IMR-90 (cell line): ENCODE results near the gene LHFPL6. TPM values are rescaled to one million over a fixed set of nuclear protein-coding genes. Genes with fewer than 3 reads are reported as not detected.
A peak's percentile ranks its signal among the peaks of the same experiment; 100 is the strongest.

Source experiments
- ATAC-seq: fragments of 200-7000 bp; cut with Tn5 transposase; 2 replicates; pipeline ENCODE4 v1.9.1; 2020; ENCODE audit warnings: low read depth, mild to moderate bottlenecking, moderate library complexity
- BruUV-seq: library from RNA; stranded (reverse); fragments of 400-500 nt; replicated peaks from 2 replicates; lab custom pipeline; 2021; lab: Mats Ljungman, UMichigan
- CTCF ChIA-PET: fragments of 300-600 bp; formaldehyde crosslinking; extraction: SDS; loops from one replicate; lab custom pipeline; 2021; ENCODE audit warnings: antibody characterized with exemption; lab: Yijun Ruan, JAX
- POLR2A ChIA-PET: fragments of 300-600 bp; sonication (Branson Sonifier 250); formaldehyde crosslinking; loops from one replicate; lab custom pipeline; 2022; ENCODE audit warnings: antibody characterized with exemption; ENCODE audit not compliant: unreplicated experiment; lab: Charles Lee
- DNase-seq: peaks from one replicate; pipeline ENCODE4 v3.0.0; 2013
- H2AFZ ChIP-seq: replicated peaks from 2 replicates; pipeline ENCODE3; 2013; ENCODE audit warnings: low read length, mild to moderate bottlenecking; ENCODE audit not compliant: poor library complexity
- H2AK5ac ChIP-seq: 2 replicates; pipeline ENCODE4 v1.6.1; 2013; ENCODE audit warnings: low read depth, low read length, inconsistent platforms
- H2AK9ac ChIP-seq: replicated peaks from 2 replicates; pipeline ENCODE3; 2013; ENCODE audit warnings: mild to moderate bottlenecking, low read depth, low read length, moderate library complexity; ENCODE audit not compliant: poor library complexity
- H2BK120ac ChIP-seq: 2 replicates; pipeline ENCODE4 v1.6.1; 2013; ENCODE audit warnings: low read depth, low read length, inconsistent platforms
- H2BK15ac ChIP-seq: 3 replicates; pipeline ENCODE4 v1.6.1; 2013; ENCODE audit warnings: low read depth, low read length, inconsistent platforms
- H2BK20ac ChIP-seq: 2 replicates; pipeline ENCODE4 v1.6.1; 2013; ENCODE audit warnings: low read depth, mild to moderate bottlenecking, inconsistent platforms, low read length, moderate library complexity
- H2BK5ac ChIP-seq: 2 replicates; pipeline ENCODE4 v1.6.1; 2013; ENCODE audit warnings: mild to moderate bottlenecking, low read depth, low read length, inconsistent platforms; ENCODE audit not compliant: poor library complexity, severe bottlenecking
- H3K14ac ChIP-seq: replicated peaks from 2 replicates; pipeline ENCODE4 v1.6.1; 2013; ENCODE audit warnings: low read depth, low read length, inconsistent platforms
- H3K18ac ChIP-seq: 2 replicates; pipeline ENCODE4 v1.6.1; 2013; ENCODE audit warnings: low read depth, low read length, control low read depth
- H3K23ac ChIP-seq: 2 replicates; pipeline ENCODE4 v1.6.1; 2013; ENCODE audit warnings: low read depth, low read length, inconsistent platforms
- H3K27ac ChIP-seq: 2 replicates; pipeline ENCODE4 v1.5.1; 2013; ENCODE audit warnings: mild to moderate bottlenecking, control low read depth, low read length; ENCODE audit not compliant: insufficient read depth
- H3K27me3 ChIP-seq: 2 replicates; pipeline ENCODE4 v1.6.1; 2013; ENCODE audit warnings: low read length; ENCODE audit not compliant: control insufficient read depth, insufficient read depth
- H3K36me3 ChIP-seq: 2 replicates; pipeline ENCODE4 v1.6.1; 2013; ENCODE audit warnings: low read length, mixed read lengths; ENCODE audit not compliant: control insufficient read depth, insufficient read depth
- H3K4ac ChIP-seq: 2 replicates; pipeline ENCODE4 v1.6.1; 2013; ENCODE audit warnings: low read depth, low read length, inconsistent platforms
- H3K4me1 ChIP-seq: 2 replicates; pipeline ENCODE4 v1.6.1; 2013; ENCODE audit warnings: low read length, mixed read lengths; ENCODE audit not compliant: control insufficient read depth, insufficient read depth
- H3K4me2 ChIP-seq: 2 replicates; pipeline ENCODE4 v1.6.1; 2013; ENCODE audit warnings: low read depth, mild to moderate bottlenecking, control low read depth, low read length, moderate library complexity
- H3K4me3 ChIP-seq: 2 replicates; pipeline ENCODE4 v1.5.1; 2013; ENCODE audit warnings: low read depth, mild to moderate bottlenecking, control low read depth, low read length, moderate library complexity; ENCODE audit not compliant: insufficient read depth
- H3K56ac ChIP-seq: 2 replicates; pipeline ENCODE4 v1.6.1; 2013; ENCODE audit warnings: low read length, inconsistent platforms; ENCODE audit not compliant: insufficient read depth; ENCODE audit errors: extremely low read depth
- H3K79me1 ChIP-seq, 2 experiments: 2 replicates each; pipeline ENCODE4 v1.6.1; 2013; ENCODE audit warnings: low read length in 2 of 2, inconsistent platforms in 1 of 2, low read depth in 1 of 2
- H3K9ac ChIP-seq: 2 replicates; pipeline ENCODE4 v1.6.1; 2013; ENCODE audit warnings: low read depth, low read length, control low read depth
- H3K9me1 ChIP-seq: 2 replicates; pipeline ENCODE4 v1.6.1; 2013; ENCODE audit warnings: low read length, inconsistent platforms; ENCODE audit not compliant: insufficient read depth
- H3K9me3 ChIP-seq: 2 replicates; pipeline ENCODE4 v1.6.1; 2013; ENCODE audit warnings: low read length; ENCODE audit not compliant: control insufficient read depth, insufficient read depth
- H4K20me1 ChIP-seq: 2 replicates; pipeline ENCODE4 v1.6.1; 2013; ENCODE audit warnings: low read length, inconsistent platforms; ENCODE audit not compliant: insufficient read depth
- H4K5ac ChIP-seq: 2 replicates; pipeline ENCODE4 v1.6.1; 2013; ENCODE audit warnings: mild to moderate bottlenecking, low read depth, low read length, control low read depth
- H4K8ac ChIP-seq, 2 experiments: 2 replicates each; pipeline ENCODE4 v1.6.1; 2013; ENCODE audit warnings: low read depth in 2 of 2, low read length in 2 of 2, control low read depth in 1 of 2, inconsistent platforms in 1 of 2
- H4K91ac ChIP-seq: 2 replicates; pipeline ENCODE4 v1.6.1; 2013; ENCODE audit warnings: low read depth, low read length, inconsistent platforms; ENCODE audit not compliant: insufficient read depth
- MAFK ChIP-seq: IDR thresholded peaks from 2 replicates; pipeline ENCODE4 v1.6.1; 2012; ENCODE audit warnings: low read depth, low read length, improper control_type of control experiment
- NFE2L2 ChIP-seq: fragments of 150-350 bp; IDR thresholded peaks from 2 replicates; pipeline ENCODE4 v1.6.1; 2016; ENCODE audit warnings: low read depth, mild to moderate bottlenecking, low read length
- RFX5 ChIP-seq: IDR thresholded peaks from 2 replicates; pipeline ENCODE4 v1.8.0; 2012; ENCODE audit warnings: low read depth, mild to moderate bottlenecking, low read length, moderate library complexity
- WGBS, 2 experiments: methylation state at CpG; one replicate each; pipeline versions ENCODE4 v1.1.5 to v1.1.7; 2013; ENCODE audit warnings: missing lambda C conversion rate in 2 of 2; ENCODE audit not compliant: insufficient read length in 1 of 2; ENCODE audit errors: extremely low coverage in 2 of 2; 5-methylcytosine and 5-hydroxymethylcytosine counted together
- dilution Hi-C: fragments of 300-500 bp; cut with HindIII; formaldehyde crosslinking; loops from one replicate; pipeline ENCODE4 v1.14.3; 2018; ENCODE audit warnings: low sequenced_read_pairs; ENCODE audit not compliant: unreplicated experiment
- in situ Hi-C: fragments of 300-500 bp; cut with MboI; formaldehyde crosslinking; loops from 3 replicates; pipeline ENCODE4 v1.14.3; 2019; ENCODE audit warnings: low sequenced_read_pairs, inconsistent platforms, mixed read lengths
- intact Hi-C: fragments of 100-400 bp; cut with micrococcal nuclease; formaldehyde crosslinking; loops from 2 replicates; pipeline ENCODE4 v1.10.0; 2022
- polyA plus RNA-seq, 3 experiments: library from polyadenylated mRNA; depleted of rRNA; stranded (reverse); fragments of >200 nt; gene quantifications; 2 replicates each; pipeline ENCODE4 v1.2.3, GENCODE V29; 2012; ENCODE audit warnings: low replicate concordance in 1 of 3
- total RNA-seq: library from RNA; depleted of rRNA; stranded (reverse); fragments of >200 nt; gene quantifications from 2 replicates; pipeline ENCODE4 v1.2.3, GENCODE V29; 2012
- TF ChIP-seq, protein P1 (sequence below): fragments of 150-350 bp; IDR thresholded peaks from 2 replicates; pipeline ENCODE4 v1.6.1; 2016; ENCODE audit warnings: low read depth, mild to moderate bottlenecking, low read length, moderate library complexity, borderline replicate concordance

The LHFPL6 gene
- total and polyA plus RNA-seq, 2 of the 4 experiments (the other 2 are of a cell fraction): 24.7 to 36.1 TPM

GRCh38 chr13:39501702-39502324 lies 101.2 kb downstream of the LHFPL6 start:
- no peak overlapping the region for H2AK9ac ChIP-seq
- no peak for TF ChIP-seq NFE2L2
- TF ChIP-seq, protein P1, sequence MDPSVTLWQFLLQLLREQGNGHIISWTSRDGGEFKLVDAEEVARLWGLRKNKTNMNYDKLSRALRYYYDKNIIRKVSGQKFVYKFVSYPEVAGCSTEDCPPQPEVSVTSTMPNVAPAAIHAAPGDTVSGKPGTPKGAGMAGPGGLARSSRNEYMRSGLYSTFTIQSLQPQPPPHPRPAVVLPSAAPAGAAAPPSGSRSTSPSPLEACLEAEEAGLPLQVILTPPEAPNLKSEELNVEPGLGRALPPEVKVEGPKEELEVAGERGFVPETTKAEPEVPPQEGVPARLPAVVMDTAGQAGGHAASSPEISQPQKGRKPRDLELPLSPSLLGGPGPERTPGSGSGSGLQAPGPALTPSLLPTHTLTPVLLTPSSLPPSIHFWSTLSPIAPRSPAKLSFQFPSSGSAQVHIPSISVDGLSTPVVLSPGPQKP: no peak
- no peak for TF ChIP-seq RFX5
- TF ChIP-seq MAFK: no peak
- no peak overlapping the region for H2AFZ ChIP-seq
- in situ Hi-C loops: no loop called here
- no peak overlapping the region for H3K9ac ChIP-seq
- H3K27me3 ChIP-seq: no peaks in the 10 kb centered on the region
- DNase-seq (no peak), ATAC-seq (no peak)
- H3K27ac ChIP-seq: no peak overlapping the region
- peak overlapping the region; percentile 5; the same call in 1 of the 2 replicates for H3K14ac ChIP-seq
- H3K4me3 ChIP-seq: no peak overlapping the region
- H2BK20ac ChIP-seq: no peak overlapping the region
- H3K9me1 ChIP-seq: peaks cover 16% of the 10 kb centered on the region
- ChIA-PET CTCF (no interaction called here), POLR2A (no interaction called here)
- no peak overlapping the region for H4K5ac ChIP-seq
- H4K20me1 ChIP-seq: no peaks in the 10 kb centered on the region
- H4K91ac ChIP-seq: no peak overlapping the region
- no peak overlapping the region for H2AK5ac ChIP-seq
- WGBS, 2 experiments: 100% methylated on average over 2 of the region's 3 CpGs; no CpG with 5 or more reads in 1 of the 2 experiments
- no peak overlapping the region for H2BK5ac ChIP-seq
- dilution Hi-C loops: no loop called here
- no peak overlapping the region; the same call in 1 of the 2 replicates for H3K4ac ChIP-seq
- peak overlapping the region; percentile 40; the same call in 1 of the 2 replicates for H3K18ac ChIP-seq
- no peak overlapping the region for H4K8ac ChIP-seq
- no TSS peak for BruUV-seq
- no peak overlapping the region for H2BK120ac ChIP-seq
- no peaks in the 10 kb centered on the region for H3K36me3 ChIP-seq
- no peaks in the 10 kb centered on the region for H3K9me3 ChIP-seq
- H3K23ac ChIP-seq: 0 out of 2 replicates have a peak overlapping the region, but pooled peaks have one; percentile 41
- no peak overlapping the region for H3K4me2 ChIP-seq
- intact Hi-C loops: loop anchor here (10.0 kb wide), 1 partner anchor 357 kb away; no protein-coding TSS in a partner anchor
- peaks cover 11% of the 10 kb centered on the region for H3K4me1 ChIP-seq
- H3K56ac ChIP-seq: no peak overlapping the region; the same call in 1 of the 2 replicates
- H3K79me1 ChIP-seq: peaks cover 19 to 48% of the 10 kb centered on the region in 2 experiments
- H2BK15ac ChIP-seq: no peak overlapping the region
